ENCODE results near the gene PYHIN1.
A peak's percentile ranks its signal among the peaks of the same experiment; 100 is the strongest.
"Not testable (repeated sequence)": the region's sequence is repeated elsewhere in the genome, so short reads cannot be mapped to it uniquely, and the experiment has no call there.

Gene PYHIN1

DNA sequence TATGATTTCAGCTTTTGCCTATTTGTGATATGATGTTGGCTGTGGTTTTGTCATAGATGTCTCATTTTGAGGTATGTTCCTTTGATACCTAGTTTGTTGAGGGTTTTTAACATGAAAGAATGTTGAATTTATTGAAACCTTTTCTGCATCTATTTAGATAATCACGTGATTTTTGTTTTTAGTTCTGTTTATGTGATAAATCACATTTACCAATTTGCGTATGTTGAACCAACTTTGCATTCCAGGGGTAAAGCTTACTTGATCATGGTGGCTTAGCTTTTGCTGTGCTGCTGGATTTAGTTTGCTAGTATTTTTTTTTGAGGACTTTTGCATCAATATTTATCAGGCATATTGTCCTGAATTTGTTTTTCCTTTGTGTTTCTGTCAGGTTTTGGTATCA, 51.9 kb downstream of the PYHIN1 start:
- no peak for DNase-seq

DNA sequence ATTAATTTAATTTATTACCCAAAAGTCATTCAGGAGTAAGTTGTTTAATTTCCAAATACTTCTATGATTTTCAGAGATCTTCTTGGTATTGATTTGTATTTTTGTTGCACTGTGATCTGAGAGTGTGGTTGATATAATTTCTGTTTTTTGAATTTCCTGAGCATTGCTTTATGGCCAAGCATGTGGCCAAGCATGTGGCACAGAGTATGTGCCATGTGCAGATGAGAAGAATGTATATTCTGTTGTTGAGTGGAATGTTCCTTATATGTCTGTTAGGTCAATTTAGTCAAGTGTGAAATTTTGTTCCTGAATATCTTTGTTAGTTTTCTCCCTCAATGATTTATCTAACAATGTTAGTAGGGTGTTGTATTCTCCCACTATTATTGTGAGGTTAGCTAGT, 53.0 kb downstream of the PYHIN1 start:
- DNase-seq, result no peak

DNA sequence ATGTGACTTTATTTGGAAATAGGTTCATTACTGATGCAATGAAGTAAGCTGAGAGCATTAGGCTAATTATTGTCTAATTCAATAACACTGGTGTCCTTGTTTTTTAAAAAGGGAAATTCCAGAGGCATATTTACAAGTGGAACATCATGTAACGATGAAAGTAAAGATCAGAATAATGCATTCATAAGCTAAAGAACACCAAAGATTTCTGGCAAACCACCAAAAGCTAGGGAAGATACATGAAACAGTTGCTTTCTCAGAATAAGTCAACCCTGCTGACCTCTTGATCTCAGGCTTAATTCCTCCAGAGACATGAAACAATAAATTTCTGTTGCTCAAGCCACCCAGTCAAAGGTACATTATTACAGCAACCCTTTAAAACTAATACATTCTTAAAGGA, 58.1 kb downstream of the PYHIN1 start:
- DNase-seq, result no peak

DNA sequence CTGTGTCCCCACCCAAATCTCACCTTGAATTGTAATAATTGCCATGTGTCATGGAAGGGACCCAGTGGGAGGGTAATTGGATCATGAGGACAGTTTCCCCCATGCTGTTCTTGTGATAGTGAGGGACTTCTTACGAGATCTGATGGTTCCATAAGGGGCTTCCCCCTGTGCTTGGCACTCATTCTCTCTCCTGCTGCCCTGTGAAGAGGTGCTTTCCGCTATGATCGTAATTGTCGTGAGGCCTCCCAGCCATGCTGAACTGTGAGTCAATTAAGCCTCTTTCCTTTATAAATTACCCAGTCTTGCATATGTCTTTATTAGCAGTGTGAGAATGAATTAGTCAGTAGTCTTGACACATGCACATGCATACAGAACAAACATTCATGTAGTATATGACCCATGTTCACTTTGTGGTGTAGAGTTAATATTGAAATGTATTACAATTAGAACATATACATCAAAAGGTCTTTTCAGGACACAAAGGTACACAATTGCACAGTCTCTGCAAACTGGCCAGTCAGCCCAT, 61.5 kb downstream of the PYHIN1 start:
- no peak for DNase-seq

DNA sequence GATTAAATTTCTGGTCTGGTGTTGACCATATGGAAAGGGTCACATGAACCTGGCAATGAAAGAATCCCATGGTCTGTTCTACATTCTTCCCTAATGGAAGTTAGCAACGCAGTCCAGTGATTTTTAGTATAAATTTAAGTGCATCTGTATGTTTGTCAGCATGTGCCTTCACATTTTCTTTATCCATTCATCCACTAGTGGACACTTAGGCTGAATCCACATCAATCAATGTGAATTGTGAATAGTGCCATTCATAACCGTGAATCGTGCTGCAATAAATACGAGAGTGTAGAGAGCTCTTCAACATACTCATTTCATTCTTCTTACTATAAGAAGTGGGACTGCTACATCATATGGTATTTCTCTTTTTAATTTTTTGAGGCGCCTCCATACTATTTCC, 65.6 kb downstream of the PYHIN1 start:
- DNase-seq, result no peak

DNA sequence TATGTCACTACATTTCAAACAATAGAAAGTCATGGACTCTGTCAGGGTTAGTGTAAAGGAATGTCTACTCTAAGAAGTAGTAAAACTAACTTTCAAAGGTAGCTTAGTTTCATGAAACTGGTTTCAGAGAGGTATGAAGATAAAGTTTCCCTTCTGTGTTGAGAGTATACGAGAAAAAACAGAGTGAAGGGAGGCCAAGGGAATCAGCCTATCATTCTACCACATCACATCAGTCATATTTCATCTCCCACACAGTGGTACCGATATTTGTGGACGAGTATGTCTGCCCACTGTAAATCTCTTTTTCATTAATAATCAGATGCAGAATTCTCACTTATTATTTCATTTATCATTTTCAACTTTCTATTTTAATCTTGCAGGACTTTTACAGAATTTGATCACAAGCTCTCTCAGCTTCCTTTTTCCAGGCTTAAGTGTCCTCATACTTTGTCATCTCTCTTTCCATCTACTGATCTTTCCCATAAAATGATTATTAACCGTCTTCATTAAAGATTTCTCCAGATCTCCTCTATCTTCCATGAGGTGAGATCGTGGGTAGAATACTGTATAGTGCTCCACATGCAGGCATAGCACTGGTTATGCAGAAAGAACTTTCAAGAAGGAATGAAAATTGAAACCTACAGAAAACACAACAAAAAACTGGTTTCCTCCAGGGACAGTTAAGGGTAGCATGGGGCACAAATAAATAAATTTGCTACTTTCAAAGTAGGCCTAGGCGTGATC, 66.9 kb downstream of the PYHIN1 start:
- no peak for DNase-seq

DNA sequence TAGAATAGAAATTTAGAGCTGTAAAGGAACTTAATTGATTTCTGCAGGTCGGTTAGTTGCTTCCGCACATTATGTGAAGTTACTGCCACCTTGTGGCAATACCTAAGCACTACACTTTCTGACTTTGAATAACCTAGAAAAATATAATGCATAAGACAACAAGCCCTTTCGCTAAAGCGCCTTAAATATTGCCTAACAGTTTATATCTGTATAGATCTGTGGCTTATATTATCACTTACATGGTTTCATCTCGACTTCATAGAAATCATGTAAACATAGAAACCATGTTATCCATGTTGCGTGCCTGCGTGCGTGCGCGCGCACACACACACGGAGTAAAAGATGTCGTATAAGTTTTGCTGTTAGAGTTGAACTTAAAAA, 67.4 kb downstream of the PYHIN1 start:
- DNase-seq, result peak; percentile 41 to 65

DNA sequence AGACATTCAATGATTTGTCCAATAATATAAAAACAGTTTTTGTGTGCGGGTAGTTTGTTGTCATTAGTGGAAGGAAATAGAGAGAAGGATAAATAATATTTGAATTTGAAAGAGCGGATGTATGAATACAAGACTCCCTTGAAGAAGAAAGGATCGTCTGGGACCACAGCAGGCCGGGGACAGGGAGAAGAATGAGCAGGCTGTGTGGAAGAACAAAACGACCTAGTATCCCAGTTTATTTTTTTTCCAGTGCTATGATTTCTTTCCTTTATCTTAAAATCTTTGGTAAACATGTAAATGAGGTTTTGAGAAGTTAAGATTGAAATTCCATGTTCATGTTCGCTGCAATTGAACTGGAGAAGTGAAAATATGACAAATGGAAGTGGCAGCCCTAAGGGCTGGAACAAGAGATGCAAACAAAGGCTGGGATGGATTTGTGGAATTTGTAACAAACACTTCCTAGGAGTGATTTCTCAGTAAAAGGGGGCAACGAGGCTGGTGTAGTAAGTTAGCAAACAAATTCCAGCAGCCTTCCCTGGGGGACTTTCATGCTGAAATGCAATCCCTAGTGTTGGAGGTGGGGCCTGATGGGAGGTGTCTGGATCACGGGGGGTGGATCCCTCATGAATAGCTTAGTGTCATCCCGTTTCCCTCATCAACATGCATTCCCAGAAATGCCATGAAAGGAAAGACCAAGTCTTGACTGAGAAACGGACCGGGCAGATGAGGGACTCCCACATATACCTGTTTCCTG, 68.1 kb downstream of the PYHIN1 start:
- DNase-seq, result no peak

DNA sequence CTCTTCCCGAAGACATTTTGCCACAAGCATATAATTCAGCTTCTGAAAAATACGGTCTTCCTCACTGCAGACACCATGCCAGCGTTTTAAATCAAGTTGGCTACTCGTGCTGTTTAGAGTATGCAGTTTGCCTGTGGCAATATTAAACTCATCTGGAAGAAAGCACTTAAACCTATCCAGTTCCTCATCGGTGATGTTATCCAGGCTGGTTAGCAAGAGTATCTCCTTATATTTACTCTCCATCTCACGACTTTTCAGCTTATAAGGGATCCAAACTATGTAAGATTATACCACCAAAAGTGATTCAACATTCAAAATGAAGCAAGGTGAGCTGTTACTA, 68.7 kb downstream of the PYHIN1 start:
- no peak for DNase-seq

DNA sequence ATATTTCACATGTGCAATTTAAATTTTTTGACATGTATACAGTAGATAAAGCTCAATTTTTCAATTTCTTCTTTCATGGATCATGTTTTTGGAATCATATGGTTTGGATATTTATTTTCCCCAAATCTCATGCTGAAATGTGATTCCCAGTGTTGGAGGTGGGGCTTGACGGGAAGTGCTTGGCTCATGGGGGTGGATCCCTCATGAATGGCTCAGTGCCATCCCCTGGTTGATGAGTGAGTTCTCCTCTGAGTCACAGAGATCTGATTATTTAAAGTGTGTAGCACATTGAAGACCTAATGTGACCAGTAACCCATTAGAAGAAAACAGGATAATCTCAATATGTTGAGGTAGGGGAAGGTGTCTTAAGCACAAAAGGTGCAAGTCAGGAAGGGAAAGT, 69.3 kb downstream of the PYHIN1 start:
- no peak for DNase-seq

DNA sequence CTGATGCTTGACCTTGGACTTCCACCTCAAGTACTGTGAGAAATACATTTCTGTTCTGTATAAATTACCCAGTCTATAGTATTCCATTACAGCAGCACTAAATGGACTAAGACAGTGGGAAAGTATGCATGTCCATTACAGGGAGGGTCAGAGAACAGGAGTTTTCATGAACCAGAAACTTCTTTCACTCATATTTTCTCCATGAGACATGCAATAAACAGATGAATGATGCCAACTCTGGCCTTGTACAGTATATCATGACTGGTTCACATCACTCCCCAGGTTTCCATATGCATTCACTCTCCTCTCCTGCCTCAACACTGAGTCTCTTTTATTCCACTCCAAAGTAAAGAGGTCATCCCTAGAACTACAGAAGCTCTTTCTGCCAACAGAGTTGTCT, 73.8 kb downstream of the PYHIN1 start:
- DNase-seq, result no peak

DNA sequence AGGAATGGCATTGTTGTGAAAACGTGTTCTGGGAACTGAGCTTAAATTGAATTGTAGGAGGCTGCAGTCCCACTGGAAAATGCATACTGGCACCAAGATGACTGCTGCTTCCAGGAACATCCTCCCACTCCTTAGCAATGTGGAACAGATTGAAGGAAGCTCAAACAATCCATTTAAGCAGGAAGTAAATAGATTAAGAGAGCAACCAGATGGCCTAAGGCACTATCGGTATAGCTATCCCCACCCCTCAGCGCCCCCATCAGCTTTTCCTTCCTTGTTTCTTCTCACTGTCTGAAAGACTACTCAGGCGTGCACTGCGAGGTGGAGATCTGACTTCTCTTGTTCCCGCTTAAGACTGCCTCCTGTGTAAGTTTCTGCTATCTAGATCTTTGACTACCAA, 74.3 kb downstream of the PYHIN1 start:
- no peak for DNase-seq

DNA sequence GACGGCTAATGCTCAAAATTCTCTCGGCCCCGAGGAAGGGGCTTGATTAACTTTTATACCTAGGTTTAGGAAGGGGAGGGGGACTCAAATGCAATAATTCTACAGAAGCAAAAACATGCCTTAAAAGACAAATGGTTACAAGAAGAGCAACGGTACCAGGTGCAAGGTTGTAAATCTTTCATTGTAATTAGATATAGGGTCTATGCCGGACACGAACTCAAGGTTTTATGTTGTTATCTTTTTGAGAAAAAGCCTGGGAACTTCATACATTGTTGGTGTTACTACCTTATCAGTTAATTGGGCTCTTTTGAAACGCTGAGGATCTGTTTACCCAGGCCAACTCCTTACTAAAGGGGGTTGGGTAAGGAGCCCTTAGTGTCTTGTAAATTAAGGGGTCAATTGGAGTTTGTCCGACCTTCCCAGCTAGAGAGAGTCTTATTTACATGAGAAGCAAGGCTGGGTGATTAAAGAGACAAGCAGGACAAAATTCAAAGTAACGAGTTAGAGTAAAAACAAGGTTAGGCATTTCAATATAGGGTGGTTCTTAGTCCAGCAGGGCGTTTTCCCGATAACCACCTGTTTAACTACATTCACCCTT, 75.0 kb downstream of the PYHIN1 start:
- not testable (repeated sequence) for DNase-seq

DNA sequence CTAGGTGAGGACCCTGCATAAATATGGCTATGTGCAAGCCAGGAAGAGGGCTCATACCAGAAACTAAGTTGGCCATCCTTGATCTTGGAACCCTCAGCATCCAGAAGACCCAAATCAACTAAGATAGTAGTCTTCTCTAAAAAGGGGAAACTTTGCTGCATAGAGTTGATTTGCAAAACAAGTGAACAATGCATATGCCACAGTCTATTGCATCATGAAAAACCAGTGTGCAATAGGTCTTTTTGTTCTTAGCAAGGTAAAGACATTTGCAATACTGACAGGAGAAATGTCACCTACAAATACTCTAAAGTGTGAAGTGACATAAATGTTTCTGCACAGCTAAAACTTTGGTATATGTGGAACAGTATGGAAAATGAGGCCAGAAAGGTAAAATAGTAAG, 76.4 kb downstream of the PYHIN1 start:
- no peak for DNase-seq

DNA sequence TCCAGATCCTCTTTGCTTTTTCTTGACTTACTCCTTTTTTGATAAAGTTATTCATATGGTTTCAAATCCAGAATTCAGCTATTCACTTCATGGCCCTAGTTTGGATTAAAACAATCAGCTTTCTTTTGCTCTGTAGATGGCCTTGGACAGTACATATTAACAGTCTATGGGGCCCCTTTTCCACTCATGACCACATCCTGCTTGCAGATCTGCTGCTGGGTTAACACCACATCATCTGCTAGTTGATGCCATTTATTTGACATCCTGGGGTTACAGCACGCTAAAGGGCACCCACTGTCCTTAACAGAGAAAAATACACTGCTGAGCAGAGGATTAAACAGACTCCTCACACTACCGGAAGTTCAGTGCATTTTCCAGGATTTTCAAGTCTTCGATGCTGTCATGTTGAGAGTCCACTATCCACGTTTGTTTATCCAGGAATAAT, 77.4 kb downstream of the PYHIN1 start:
- peak; percentile 59 to 60 for DNase-seq

DNA sequence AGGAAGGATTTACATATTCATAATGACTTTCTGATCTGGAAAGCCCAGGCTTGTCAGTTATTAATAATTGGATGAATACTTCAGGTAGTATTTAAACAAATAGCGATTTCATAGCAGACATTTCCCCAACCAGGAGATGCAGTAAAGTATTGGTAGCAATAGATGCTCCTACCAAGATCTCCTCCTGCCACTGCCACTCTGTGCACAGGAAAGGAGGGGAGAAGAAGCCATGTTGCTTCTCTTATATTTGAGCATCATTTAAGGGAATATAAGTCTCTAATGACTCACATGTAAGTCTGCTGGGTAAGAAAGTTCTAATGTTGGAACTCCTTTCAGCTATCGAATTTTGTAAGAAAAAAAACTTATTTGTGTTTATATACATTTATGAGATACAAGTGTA, 77.9 kb downstream of the PYHIN1 start:
- DNase-seq, result no peak

DNA sequence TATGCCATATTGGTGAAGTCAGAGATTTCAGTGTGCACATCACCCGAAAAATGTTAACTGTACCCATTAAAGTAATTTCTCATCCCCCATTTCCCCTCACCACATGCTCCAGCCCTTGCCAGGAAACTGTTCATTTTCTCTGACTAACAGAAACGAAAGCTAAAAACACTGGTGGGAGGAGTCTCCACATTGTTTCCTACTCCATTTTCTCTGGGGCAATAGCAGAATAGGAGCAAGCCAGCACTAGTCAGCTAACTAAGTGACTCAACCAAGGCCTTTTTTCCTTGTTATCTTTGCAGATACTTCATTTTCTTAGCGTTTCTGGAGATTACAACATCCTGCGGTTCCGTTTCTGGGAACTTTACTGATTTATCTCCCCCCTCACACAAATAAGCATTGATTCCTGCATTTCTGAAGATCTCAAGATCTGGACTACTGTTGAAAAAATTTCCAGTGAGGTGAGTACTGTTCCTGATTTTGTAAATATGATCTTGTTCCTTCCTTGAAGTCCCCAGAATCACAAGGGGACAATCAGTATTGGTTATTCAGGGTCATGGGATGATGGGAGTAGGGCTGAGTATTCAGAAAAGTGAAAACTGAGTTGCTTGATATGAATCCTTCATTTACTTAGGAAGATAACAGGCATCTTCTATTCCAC, 78.5 kb downstream of the PYHIN1 start, which contains the start of gene IFI16:
Gene IFI16, plus strand, starts transcription at position 204 of the 658 bp plus-strand sequence. CDS start 4,774 bp downstream, outside the sequence.
- peak; percentile 67 to 71 for DNase-seq

DNA sequence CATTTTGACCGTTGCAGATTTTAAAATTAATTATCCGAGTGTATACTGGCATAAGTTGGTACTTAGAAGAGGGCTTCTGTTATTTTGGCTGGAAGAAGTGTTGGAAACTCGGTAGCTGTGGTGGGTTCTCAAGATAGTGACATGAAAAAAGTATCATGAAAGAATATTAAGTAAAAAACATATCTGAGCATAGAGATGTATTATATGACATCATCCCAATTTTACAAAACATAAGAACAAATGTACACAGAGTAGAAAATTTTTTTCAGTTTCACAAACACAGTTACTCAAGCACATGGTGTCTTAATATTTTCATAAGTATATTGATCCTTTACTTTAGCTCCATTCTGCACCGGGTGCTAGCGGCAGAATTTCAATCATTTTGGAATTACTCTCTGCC, 79.0 kb downstream of the PYHIN1 start:
- DNase-seq, result no peak

DNA sequence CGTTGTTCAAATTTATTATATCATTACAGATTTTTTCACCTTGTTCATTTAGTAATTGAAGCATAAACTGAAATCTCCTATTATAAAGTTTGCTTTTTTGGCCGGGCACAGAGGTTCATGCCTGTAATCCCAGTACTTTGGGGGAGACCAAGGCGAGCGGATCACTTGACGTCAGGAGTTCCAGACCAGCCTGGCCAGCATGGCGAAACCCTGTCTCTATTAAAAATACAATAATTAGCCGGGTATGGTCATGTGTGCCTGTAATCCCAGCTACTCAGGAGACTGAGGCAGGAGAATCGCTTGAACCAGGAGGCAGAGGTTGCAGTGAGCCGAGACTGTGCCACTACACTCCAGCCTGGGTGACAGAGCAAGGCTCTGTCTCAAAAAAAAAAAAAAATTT, 79.6 kb downstream of the PYHIN1 start:
- DNase-seq, result not testable (repeated sequence)

DNA sequence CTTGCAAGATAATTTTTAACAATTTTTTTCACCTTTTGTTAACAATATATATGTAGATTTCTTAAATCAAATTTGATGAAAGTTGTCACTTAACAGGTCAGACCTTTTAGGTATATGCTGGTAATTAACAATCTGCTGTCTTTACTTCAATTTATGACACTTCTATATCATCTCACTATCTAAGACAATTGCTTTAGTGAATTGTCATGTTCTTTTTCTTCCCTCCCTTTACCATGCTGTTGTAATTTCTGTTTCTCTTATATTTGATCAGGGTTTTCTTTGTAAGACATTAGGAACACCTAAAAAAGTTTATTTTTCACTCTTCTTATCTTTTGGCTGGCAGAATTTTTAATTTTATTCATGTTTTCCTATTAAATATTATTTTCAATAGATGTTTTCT, 80.4 kb downstream of the PYHIN1 start:
- no peak for DNase-seq

DNA sequence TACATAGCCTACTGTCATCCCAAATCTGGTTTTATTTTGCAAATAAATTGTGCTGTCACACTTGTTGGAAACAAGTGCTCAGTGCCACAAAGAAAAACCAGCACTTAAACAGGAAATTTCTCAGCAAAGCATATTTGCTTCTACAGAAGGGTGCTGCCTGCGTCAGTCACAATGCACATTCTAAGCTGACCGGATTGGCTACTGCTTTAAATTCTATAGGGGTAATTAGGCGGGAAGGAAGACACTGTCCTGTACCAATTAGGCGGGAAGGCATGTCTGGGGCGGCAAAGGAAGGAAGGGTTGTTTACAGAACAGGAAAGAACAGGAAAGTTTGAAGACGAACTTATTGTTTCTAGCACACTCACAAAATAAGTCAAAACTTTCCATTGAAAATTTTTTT, 81.1 kb downstream of the PYHIN1 start:
- DNase-seq, result peak; percentile 45 to 51

DNA sequence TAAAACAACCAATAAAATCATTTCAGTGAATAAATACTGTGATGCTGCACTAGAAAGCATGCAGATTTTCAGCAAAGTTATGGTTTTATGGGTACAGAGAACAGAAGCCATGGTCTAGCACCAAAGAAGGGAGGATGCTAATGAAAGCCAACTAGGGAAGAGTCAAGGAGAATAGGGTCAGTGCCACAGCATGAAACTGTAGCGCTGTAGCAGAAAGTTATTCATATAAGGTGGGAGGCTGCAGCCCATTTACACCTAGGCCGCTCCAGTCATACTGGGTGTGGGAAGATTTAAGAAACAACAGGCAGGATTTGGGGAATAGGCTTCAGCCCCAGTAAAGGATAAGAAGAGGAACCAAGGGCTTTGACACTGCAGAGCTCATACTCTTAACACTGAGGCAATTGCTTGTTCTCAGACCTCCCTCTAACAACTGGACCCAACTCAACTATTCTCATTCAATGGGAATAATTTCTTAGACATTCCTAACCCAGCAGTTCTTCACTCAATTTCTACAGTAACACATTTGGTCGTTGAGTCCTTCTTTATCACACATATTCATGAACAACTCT, 82.7 kb downstream of the PYHIN1 start:
- no peak for DNase-seq

DNA sequence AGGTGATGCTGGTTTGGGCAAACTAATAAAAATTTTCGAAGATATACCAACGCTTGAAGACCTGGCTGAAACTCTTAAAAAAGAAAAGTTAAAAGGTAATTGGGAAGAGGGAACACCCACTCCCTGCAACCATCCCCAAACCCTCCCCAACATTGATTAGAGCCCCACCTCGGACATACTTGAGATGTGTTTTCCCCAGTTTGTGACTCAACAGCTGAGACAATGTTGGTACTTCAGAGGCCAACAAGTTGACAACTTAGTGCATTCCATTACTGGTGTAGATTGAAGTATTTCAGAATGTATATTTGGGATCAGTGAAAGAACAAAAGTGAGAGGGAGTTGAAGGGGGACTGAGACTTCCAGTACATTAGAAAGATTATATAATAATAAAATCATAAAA, 83.5 kb downstream of the PYHIN1 start:
- DNase-seq, result no peak
